IPS-NIHi7 (cell line): Measurements from ENCODE around the gene SEC62.
A peak's percentile ranks its signal among the peaks of the same experiment; 100 is the strongest.

Source experiments
- DNase-seq: peaks from one replicate; pipeline ENCODE4 v3.0.0; 2012; ENCODE audit warnings: mixed read lengths; ENCODE audit errors: extremely low spot score

Gene SEC62

GRCh38 chr3:169966951-169967915 is 626 bp downstream of the SEC62 start:
- DNase-seq: peak; percentile 72

GRCh38 chr3:169968224-169968885 is 1.7 kb downstream of the SEC62 start:
- no peak for DNase-seq

- no peak for DNase-seq
Observed at GRCh38 chr3:169969174-169970095, 2.8 kb downstream of the SEC62 start.

GRCh38 chr3:169970847-169971246 is 4.2 kb downstream of the SEC62 start:
- DNase-seq: no peak

- DNase-seq: no peak
Observed at GRCh38 chr3:169971522-169971921, 4.9 kb downstream of the SEC62 start.

- DNase-seq: no peak
Observed at GRCh38 chr3:169980055-169980454, 13.4 kb downstream of the SEC62 start.

- no peak for DNase-seq
Observed at GRCh38 chr3:169984292-169984691, 17.7 kb downstream of the SEC62 start.

- DNase-seq: no peak
Observed at GRCh38 chr3:169990431-169990830, 23.8 kb downstream of the SEC62 start.

- no peak for DNase-seq
Observed at GRCh38 chr3:169992156-169992555, 25.5 kb downstream of the SEC62 start.

- no peak for DNase-seq
Observed at GRCh38 chr3:169992781-169993180, 26.2 kb downstream of the SEC62 start.

- DNase-seq: no peak
Observed at GRCh38 chr3:169993761-169994160, 27.2 kb downstream of the SEC62 start.

- no peak for DNase-seq
Observed at GRCh38 chr3:169996063-169996462, 29.5 kb downstream of the SEC62 start.

GRCh38 chr3:169998668-169999131 is 32.1 kb downstream of the SEC62 start:
- no peak for DNase-seq

GRCh38 chr3:169999433-169999832 is 32.8 kb downstream of the SEC62 start:
- no peak for DNase-seq

- DNase-seq: no peak
Observed at GRCh38 chr3:170000051-170000450, 33.4 kb downstream of the SEC62 start.

GRCh38 chr3:170002231-170002630 is 35.6 kb downstream of the SEC62 start:
- DNase-seq: no peak

GRCh38 chr3:170002879-170003278 is 36.3 kb downstream of the SEC62 start:
- no peak for DNase-seq

GRCh38 chr3:170003881-170004356 is 37.3 kb downstream of the SEC62 start:
- no peak for DNase-seq

GRCh38 chr3:170007031-170007663 is 40.5 kb downstream of the SEC62 start:
- DNase-seq: no peak

GRCh38 chr3:170010498-170010897 is 43.9 kb downstream of the SEC62 start:
- no peak for DNase-seq
